ENCODE results near the gene XRCC5.

GRCh38 chr2:216117561-216118340 lies 8.6 kb downstream of the XRCC5 start:
- no peak for TF ChIP-seq CTCF (IDR thresholded peaks at IDR 0.05; ENCODE audit: low read length)
- no peak for TF ChIP-seq EZH2 (IDR thresholded peaks at IDR 0.05; ENCODE audit: borderline replicate concordance, low read length)

Data from OCI-LY1 (cell line).